ENCODE data around the gene GATAD2B.

GATAD2B gene

DNA sequence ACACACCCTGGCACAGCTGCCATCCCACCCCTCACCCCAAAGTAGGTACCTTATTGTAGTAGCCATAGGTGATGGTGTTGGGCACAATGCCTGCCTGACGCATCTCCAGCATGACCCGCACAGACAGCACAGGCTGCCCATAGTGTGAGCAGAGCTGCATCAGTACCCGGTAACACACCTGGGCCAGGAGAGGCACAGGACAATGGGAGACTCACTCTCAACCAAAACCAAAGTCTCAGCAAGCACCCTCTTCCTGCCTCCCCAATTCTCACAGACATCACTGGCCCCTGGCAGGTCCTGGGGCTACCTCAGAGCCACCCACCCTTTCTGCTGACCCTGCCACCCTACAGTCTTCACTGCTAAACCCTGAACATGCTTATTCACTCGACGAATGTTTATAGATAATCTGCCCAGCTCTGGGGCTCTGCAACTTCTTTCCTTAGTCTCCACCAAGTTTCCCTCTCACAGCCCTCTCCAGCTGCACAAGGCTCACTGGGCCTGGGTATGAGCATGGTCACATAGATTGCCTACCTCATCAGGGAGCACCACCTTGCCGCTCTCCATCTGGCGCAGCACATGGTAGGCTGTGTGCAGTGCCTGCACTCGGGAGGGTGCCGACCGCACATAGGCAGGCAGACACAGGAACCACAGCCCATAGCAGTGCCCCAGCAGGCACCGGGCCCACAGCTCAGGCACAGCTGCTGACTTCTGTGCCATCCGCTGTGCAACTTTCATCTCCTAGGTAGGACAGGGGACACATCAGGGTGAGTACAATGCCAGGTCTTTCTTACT is 13.4 kb upstream of the GATAD2B start:
- Histone ChIP-seq H3K9me3 (ENCODE audit: insufficient read depth, low read length) (no peaks in the 10 kb centered on the region), H3K36me3 (ENCODE audit: insufficient read depth, insufficient read length, low read length) (peaks cover 87% of the 10 kb centered on the region), H3K9ac (ENCODE audit: insufficient read length, low read depth) (no peak overlapping the region), H3K27me3 (ENCODE audit: insufficient read depth, insufficient read length) (no peaks in the 10 kb centered on the region), H3K4me1 (ENCODE audit: insufficient read depth, insufficient read length) (no peaks in the 10 kb centered on the region), H3K4me3 (ENCODE audit: insufficient read length, low read depth) (no peak overlapping the region)
- DNase-seq (ENCODE audit: low read depth, low spot score), result no peak
- no peak for TF ChIP-seq YY1 (IDR thresholded peaks at IDR 0.05; ENCODE audit: insufficient read depth, insufficient read length)
- no peak for TF ChIP-seq ZNF274 (IDR thresholded peaks at IDR 0.05; ENCODE audit: low read depth, low read length)
- no peak for TF ChIP-seq SUZ12 (IDR thresholded peaks at IDR 0.05; ENCODE audit: extremely low read depth, insufficient read depth, insufficient read length)

DNA sequence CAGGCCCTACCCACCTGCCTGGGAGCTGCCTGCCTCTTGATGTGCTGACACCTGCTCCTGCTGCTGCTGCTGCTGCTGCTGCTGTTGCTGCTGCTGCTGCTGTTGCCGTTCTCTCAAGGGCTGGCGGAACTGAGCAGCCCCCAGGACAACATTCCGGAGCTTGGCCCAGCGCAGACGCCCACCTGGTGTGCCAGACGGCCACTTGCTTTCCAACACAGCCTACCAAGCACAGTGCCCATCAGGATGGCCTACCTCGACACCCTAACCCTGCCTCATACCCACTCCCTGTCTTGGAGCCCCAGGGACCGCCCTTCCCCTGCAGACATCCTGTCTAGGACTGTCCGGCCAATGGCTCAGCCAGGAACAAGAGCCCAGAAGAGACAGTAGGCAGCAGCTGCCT is 12.0 kb upstream of the GATAD2B start:
- TF ChIP-seq ZNF274 (IDR thresholded peaks at IDR 0.05; ENCODE audit: low read depth, low read length), result no peak
- TF ChIP-seq SUZ12 (IDR thresholded peaks at IDR 0.05; ENCODE audit: extremely low read depth, insufficient read depth, insufficient read length), result no peak
- no peak for TF ChIP-seq YY1 (IDR thresholded peaks at IDR 0.05; ENCODE audit: insufficient read depth, insufficient read length)
- peaks cover 87% of the 10 kb centered on the region for H3K36me3 ChIP-seq (ENCODE audit: insufficient read depth, insufficient read length, low read length)
- H3K4me3 ChIP-seq (ENCODE audit: insufficient read length, low read depth), result no peak overlapping the region
- no peaks in the 10 kb centered on the region for H3K4me1 ChIP-seq (ENCODE audit: insufficient read depth, insufficient read length)
- DNase-seq (ENCODE audit: low read depth, low spot score), result no peak
- H3K9me3 ChIP-seq (ENCODE audit: insufficient read depth, low read length), result no peaks in the 10 kb centered on the region
- no peak overlapping the region for H3K9ac ChIP-seq (ENCODE audit: insufficient read length, low read depth)
- no peaks in the 10 kb centered on the region for H3K27me3 ChIP-seq (ENCODE audit: insufficient read depth, insufficient read length)

DNA sequence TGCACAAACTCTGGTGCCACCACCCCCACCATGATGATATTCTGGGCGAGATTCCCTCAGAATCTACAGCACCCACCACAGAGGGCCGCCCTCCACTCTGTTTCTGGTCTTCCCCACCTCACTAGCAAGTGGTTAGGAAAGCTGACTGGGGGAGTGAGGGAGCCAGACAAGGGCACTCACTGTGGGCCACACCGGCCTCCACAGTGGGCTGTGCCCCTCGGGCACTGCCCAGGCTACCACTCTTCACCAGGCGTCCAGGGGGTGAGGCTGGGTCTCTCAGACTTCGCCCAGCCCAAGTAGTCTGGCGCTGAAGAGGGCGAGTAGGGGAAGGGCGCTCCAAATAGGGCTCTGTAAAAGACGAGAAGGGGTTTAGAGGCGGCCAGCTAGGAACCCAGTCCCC is 11.2 kb upstream of the GATAD2B start:
- H3K27me3 ChIP-seq (ENCODE audit: insufficient read depth, insufficient read length), result no peaks in the 10 kb centered on the region
- TF ChIP-seq YY1 (IDR thresholded peaks at IDR 0.05; ENCODE audit: insufficient read depth, insufficient read length) (no peak), SUZ12 (IDR thresholded peaks at IDR 0.05; ENCODE audit: extremely low read depth, insufficient read depth, insufficient read length) (no peak), ZNF274 (IDR thresholded peaks at IDR 0.05; ENCODE audit: low read depth, low read length) (no peak)
- H3K4me3 ChIP-seq (ENCODE audit: insufficient read length, low read depth), result no peak overlapping the region
- H3K36me3 ChIP-seq (ENCODE audit: insufficient read depth, insufficient read length, low read length), result peaks cover 87% of the 10 kb centered on the region
- H3K9me3 ChIP-seq (ENCODE audit: insufficient read depth, low read length), result no peaks in the 10 kb centered on the region
- peaks cover 2% of the 10 kb centered on the region for H3K4me1 ChIP-seq (ENCODE audit: insufficient read depth, insufficient read length)
- no peak for DNase-seq (ENCODE audit: low read depth, low spot score)
- H3K9ac ChIP-seq (ENCODE audit: insufficient read length, low read depth), result no peak overlapping the region

DNA sequence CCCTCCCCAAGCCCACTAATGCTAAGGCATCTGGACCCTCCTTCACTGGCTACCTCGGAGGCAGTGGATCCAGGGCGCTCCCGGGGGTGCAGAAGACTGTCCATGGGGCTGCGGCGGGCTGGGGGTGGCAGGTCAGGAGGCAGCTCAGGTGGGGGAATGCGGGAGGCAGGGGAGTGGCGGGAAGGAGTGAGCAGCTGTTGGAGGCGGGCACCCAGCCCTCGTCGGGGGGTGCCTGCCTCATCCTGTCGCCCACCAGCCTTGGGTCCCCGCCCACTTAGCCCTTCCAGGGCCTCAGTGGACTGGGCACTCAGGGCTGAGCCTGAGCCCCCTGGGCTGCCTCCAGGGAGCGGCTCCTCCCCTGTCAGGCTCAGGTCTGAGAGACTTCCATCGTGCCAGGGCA is 10.7 kb upstream of the GATAD2B start:
- TF ChIP-seq ZNF274 (IDR thresholded peaks at IDR 0.05; ENCODE audit: low read depth, low read length) (no peak), YY1 (IDR thresholded peaks at IDR 0.05; ENCODE audit: insufficient read depth, insufficient read length) (no peak), SUZ12 (IDR thresholded peaks at IDR 0.05; ENCODE audit: extremely low read depth, insufficient read depth, insufficient read length) (no peak)
- Histone ChIP-seq H3K36me3 (ENCODE audit: insufficient read depth, insufficient read length, low read length) (peaks cover 85% of the 10 kb centered on the region), H3K9me3 (ENCODE audit: insufficient read depth, low read length) (no peaks in the 10 kb centered on the region), H3K27me3 (ENCODE audit: insufficient read depth, insufficient read length) (no peaks in the 10 kb centered on the region), H3K9ac (ENCODE audit: insufficient read length, low read depth) (no peak overlapping the region), H3K4me3 (ENCODE audit: insufficient read length, low read depth) (no peak overlapping the region), H3K4me1 (ENCODE audit: insufficient read depth, insufficient read length) (peaks cover 3% of the 10 kb centered on the region)
- no peak for DNase-seq (ENCODE audit: low read depth, low spot score)

DNA sequence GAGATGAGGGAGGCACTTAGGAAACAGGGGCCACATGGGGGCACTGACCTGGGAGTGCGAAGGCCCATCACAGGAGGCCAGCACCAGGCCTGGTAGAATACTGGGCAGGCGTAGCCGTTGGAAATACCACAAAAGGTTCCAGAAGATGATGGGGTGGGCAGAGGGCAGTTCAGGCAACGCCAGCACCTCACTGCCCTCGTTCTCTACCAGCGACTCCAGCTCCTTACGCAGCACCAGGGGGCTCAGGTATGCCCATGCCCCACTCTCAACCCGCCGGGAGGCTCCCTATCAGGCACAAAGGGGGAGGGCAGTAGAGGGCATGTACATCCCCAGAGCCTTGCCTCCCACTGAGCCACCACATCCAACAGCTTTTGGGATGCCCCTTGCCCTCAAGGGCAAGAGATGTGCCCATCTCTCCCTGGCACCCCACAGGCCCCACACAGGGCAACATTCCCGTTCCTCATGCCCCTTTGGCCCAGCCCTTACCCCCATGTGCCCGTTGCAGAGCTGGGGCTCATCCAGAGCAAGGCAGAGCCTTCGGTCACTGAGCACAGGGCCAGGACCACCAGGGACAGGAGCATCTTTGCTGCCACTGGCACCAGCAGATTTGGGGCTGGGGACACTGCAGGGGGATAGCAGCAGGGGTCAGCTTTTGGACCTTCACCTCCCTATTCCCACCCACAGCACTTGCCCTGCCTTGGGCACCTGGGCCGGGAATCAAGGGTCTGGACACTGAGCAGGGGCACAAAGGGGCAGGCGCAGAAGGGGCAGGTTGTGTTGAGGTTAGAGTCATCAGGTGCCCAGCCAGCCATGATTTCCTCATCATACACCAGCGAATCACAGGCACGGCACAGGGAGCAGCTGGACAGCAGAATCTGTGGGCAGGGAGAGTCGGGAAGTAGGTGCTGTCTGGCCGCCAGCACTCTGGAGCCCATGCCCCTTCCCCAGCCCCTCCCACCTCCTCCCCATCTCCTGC is 9.7 kb upstream of the GATAD2B start:
- no peak for DNase-seq (ENCODE audit: low read depth, low spot score)
- Histone ChIP-seq H3K36me3 (ENCODE audit: insufficient read depth, insufficient read length, low read length) (peaks cover 79% of the 10 kb centered on the region), H3K27me3 (ENCODE audit: insufficient read depth, insufficient read length) (no peaks in the 10 kb centered on the region), H3K4me1 (ENCODE audit: insufficient read depth, insufficient read length) (peaks cover 3% of the 10 kb centered on the region), H3K9ac (ENCODE audit: insufficient read length, low read depth) (no peak overlapping the region), H3K9me3 (ENCODE audit: insufficient read depth, low read length) (no peaks in the 10 kb centered on the region), H3K4me3 (ENCODE audit: insufficient read length, low read depth) (no peak overlapping the region)
- TF ChIP-seq ZNF274 (IDR thresholded peaks at IDR 0.05; ENCODE audit: low read depth, low read length), result no peak
- no peak for TF ChIP-seq SUZ12 (IDR thresholded peaks at IDR 0.05; ENCODE audit: extremely low read depth, insufficient read depth, insufficient read length)
- TF ChIP-seq YY1 (IDR thresholded peaks at IDR 0.05; ENCODE audit: insufficient read depth, insufficient read length), result no peak

DNA sequence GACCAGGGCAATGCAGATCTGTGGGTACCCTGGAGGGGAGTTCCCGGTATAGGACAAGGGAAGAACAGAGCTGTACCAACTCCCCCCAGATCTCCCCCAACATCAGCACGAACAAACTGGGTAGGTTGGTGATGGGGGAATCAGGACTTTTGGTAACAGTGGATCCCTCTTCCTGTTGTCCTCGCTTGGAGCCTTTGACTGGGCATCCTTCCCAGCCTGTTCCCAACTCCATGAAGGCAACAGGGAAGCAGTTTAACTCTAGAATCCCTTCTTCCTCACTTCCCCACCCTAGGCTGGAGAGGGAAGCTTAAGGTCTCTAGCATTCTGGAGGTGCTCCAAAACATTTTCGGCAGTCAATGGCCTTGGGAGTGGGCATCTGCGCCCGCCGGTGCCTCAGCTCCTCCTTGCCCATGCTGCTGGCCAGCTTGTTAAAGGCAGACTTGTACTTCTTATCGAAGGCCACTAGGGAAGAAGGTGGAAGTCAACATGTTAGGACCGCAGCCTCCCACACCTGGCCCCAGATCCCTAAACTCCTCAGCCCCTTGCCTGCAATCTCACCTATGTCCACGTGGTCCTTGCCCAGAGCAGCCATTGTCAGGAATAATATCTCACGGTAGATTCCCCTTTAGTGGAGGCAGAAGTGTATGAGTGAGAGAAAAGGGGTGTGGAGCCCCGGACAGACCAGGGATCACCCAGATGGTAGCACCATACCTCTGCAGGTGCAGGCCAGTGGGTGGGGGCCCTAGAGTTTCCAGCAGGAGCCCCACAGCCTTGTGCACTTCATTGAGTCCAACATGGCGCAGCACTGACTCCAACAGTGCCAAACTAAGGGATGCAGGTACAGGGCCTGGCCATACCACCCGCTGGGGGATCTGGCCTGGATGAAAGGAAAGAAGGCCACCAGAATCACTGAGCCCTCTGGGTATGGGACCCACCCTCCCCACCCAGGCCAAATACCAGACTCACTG is 7.5 kb upstream of the GATAD2B start:
- Histone ChIP-seq H3K4me1 (ENCODE audit: insufficient read depth, insufficient read length) (peaks cover 3% of the 10 kb centered on the region), H3K4me3 (ENCODE audit: insufficient read length, low read depth) (no peak overlapping the region), H3K36me3 (ENCODE audit: insufficient read depth, insufficient read length, low read length) (peaks cover 58% of the 10 kb centered on the region), H3K9ac (ENCODE audit: insufficient read length, low read depth) (no peak overlapping the region), H3K27me3 (ENCODE audit: insufficient read depth, insufficient read length) (no peaks in the 10 kb centered on the region), H3K9me3 (ENCODE audit: insufficient read depth, low read length) (no peaks in the 10 kb centered on the region)
- no peak for DNase-seq (ENCODE audit: low read depth, low spot score)
- TF ChIP-seq YY1 (IDR thresholded peaks at IDR 0.05; ENCODE audit: insufficient read depth, insufficient read length) (no peak), ZNF274 (IDR thresholded peaks at IDR 0.05; ENCODE audit: low read depth, low read length) (no peak), SUZ12 (IDR thresholded peaks at IDR 0.05; ENCODE audit: extremely low read depth, insufficient read depth, insufficient read length) (no peak)

Data from NT2/D1 (cell line).